ENCODE data around the gene AP5Z1. TPM values are rescaled to one million over a fixed set of nuclear protein-coding genes. Genes with fewer than 3 reads are reported as not detected.

AP5Z1 gene
- total RNA-seq, 2 donors from 2014 or later = 31.0 to 34.7 TPM

DNA sequence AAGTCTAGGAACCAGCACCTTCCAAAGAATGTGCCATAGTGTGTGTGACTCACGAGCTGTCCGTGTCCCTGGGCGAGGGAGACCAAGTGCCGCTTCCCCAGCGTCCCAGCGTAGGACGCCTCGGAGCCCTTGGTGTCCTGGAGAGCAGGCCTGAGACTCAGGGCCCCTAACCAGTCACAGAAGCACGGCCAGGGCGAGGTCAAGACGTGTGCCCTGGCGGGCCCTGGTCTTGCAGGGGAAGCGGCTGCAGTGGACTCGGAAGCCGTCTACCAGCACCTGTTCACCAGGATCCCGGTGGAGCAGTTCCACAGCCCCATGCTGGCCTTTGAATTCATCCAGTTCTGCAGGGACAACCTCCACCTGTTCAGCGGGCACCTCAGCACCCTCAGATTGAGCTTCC is 10.6 kb downstream of the AP5Z1 start:
- H3K9ac ChIP-seq (ENCODE audit: extremely low read depth, low read length, poor library complexity, severe bottlenecking) = no peak overlapping the region
- H3K4me3 ChIP-seq (ENCODE audit: low read length) = no peak overlapping the region
- Mint-ChIP-seq H3K4me1 (no peaks in the 10 kb centered on the region), H3K27ac (no peak overlapping the region), H3K9me3 (no peaks in the 10 kb centered on the region), H3K36me3 (ENCODE audit: low read depth) (peaks cover 35% of the 10 kb centered on the region), H3K4me3 (no peak overlapping the region), H3K27me3 (ENCODE audit: insufficient read depth) (no peaks in the 10 kb centered on the region)
- H3K27ac ChIP-seq (ENCODE audit: low read depth, low read length) = no peak overlapping the region
- no peaks in the 10 kb centered on the region for H3K27me3 ChIP-seq (ENCODE audit: control insufficient read depth, insufficient read depth, low read length, poor library complexity, severe bottlenecking)
- 93 to 95% methylated on average over 17 of the region's 17 CpGs for WGBS, 2 experiments (ENCODE audit: insufficient coverage in 1 of 2, insufficient read length in 1 of 2)
- no peak for DNase-seq
- H3K9me3 ChIP-seq (ENCODE audit: control insufficient read depth, low read length) = no peaks in the 10 kb centered on the region
- no peaks in the 10 kb centered on the region for H3K4me1 ChIP-seq (ENCODE audit: control insufficient read depth, insufficient read depth, low read length)
- peaks cover 37% of the 10 kb centered on the region for H3K36me3 ChIP-seq (ENCODE audit: control insufficient read depth, insufficient read depth, low read length)
- TF ChIP-seq, protein P1, sequence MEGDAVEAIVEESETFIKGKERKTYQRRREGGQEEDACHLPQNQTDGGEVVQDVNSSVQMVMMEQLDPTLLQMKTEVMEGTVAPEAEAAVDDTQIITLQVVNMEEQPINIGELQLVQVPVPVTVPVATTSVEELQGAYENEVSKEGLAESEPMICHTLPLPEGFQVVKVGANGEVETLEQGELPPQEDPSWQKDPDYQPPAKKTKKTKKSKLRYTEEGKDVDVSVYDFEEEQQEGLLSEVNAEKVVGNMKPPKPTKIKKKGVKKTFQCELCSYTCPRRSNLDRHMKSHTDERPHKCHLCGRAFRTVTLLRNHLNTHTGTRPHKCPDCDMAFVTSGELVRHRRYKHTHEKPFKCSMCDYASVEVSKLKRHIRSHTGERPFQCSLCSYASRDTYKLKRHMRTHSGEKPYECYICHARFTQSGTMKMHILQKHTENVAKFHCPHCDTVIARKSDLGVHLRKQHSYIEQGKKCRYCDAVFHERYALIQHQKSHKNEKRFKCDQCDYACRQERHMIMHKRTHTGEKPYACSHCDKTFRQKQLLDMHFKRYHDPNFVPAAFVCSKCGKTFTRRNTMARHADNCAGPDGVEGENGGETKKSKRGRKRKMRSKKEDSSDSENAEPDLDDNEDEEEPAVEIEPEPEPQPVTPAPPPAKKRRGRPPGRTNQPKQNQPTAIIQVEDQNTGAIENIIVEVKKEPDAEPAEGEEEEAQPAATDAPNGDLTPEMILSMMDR (conservative IDR thresholded peaks at IDR 0.05) = no peak

DNA sequence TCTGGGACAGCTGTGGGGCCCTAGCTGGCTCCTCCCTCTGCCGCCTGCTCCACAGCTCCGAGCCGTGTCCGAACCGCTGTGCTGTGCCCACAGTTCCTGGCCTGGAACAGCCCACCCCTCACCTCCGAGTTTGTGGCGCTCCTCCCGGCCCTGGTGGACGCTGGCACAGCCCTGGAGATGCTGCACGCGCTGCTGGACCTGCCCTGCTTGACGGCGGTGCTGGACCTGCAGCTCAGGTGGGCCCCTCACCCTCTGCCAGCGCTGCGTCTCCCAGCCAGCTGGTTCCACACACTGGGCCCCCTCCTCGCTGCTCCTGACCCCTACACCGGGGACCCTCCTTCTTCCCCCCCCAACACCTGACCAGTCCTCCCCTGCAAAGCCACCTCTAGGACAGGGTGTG is 12.1 kb downstream of the AP5Z1 start:
- Histone ChIP-seq H3K9ac (ENCODE audit: extremely low read depth, low read length, poor library complexity, severe bottlenecking) (no peak overlapping the region), H3K27me3 (ENCODE audit: control insufficient read depth, insufficient read depth, low read length, poor library complexity, severe bottlenecking) (no peaks in the 10 kb centered on the region), H3K4me1 (ENCODE audit: control insufficient read depth, insufficient read depth, low read length) (no peaks in the 10 kb centered on the region), H3K36me3 (ENCODE audit: control insufficient read depth, insufficient read depth, low read length) (peaks cover 38% of the 10 kb centered on the region), H3K4me3 (ENCODE audit: low read length) (no peak overlapping the region), H3K27ac (ENCODE audit: low read depth, low read length) (no peak overlapping the region), H3K9me3 (ENCODE audit: control insufficient read depth, low read length) (no peaks in the 10 kb centered on the region)
- Mint-ChIP-seq H3K36me3 (ENCODE audit: low read depth) (peaks cover 27% of the 10 kb centered on the region), H3K9me3 (no peaks in the 10 kb centered on the region), H3K27ac (no peak overlapping the region), H3K27me3 (ENCODE audit: insufficient read depth) (no peaks in the 10 kb centered on the region), H3K4me1 (no peaks in the 10 kb centered on the region), H3K4me3 (no peak overlapping the region)
- TF ChIP-seq, protein P1 (conservative IDR thresholded peaks at IDR 0.05) = no peak
- WGBS, 2 experiments (ENCODE audit: insufficient coverage in 1 of 2, insufficient read length in 1 of 2) = 95 to 96% methylated on average over 17 of the region's 17 CpGs
- no peak for DNase-seq

DNA sequence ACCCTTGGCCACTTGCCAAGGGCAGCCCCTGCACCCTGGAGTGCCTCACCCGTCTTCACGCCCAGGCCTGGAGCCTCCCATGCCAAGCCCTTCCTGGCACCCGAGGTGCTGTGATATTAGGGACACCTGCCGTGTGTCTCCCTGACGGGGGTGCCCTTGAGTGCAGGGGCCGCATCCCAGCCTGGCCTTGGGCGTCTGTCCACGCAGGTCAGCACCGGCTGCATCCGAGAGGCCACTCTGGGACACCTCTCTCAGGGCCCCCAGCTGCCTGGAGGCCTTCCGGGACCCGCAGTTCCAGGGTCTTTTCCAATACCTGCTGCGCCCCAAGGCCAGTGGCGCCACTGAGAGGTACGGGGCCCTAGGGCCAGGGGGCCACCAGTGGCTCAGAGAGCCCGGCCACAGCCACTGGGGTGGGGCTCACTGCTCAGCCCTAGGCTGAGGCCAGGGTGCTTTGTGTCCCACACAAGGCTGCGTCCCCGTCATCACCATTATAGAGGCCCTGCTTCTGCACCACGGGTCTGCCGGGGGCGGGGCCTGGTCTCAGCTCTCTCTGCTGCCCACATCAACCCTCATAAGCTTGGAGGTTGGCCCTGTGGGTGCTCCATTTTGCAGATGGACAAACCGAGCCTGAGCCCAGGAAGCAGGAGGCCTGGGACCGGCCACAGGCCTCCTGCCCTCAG is 12.7 kb downstream of the AP5Z1 start:
- Mint-ChIP-seq H3K27ac (no peak overlapping the region), H3K9me3 (no peaks in the 10 kb centered on the region), H3K27me3 (ENCODE audit: insufficient read depth) (no peaks in the 10 kb centered on the region), H3K36me3 (ENCODE audit: low read depth) (peaks cover 27% of the 10 kb centered on the region), H3K4me3 (no peak overlapping the region), H3K4me1 (no peaks in the 10 kb centered on the region)
- no peak overlapping the region for H3K27ac ChIP-seq (ENCODE audit: low read depth, low read length)
- no peak overlapping the region for H3K4me3 ChIP-seq (ENCODE audit: low read length)
- no peak for DNase-seq
- H3K9me3 ChIP-seq (ENCODE audit: control insufficient read depth, low read length) = no peaks in the 10 kb centered on the region
- no peaks in the 10 kb centered on the region for H3K4me1 ChIP-seq (ENCODE audit: control insufficient read depth, insufficient read depth, low read length)
- 93 to 96% methylated on average over 14 to 23 of the region's 23 CpGs for WGBS, 2 experiments (ENCODE audit: insufficient coverage in 1 of 2, insufficient read length in 1 of 2)
- TF ChIP-seq, protein P1 (conservative IDR thresholded peaks at IDR 0.05) = no peak
- no peak overlapping the region for H3K9ac ChIP-seq (ENCODE audit: extremely low read depth, low read length, poor library complexity, severe bottlenecking)
- peaks cover 42% of the 10 kb centered on the region for H3K36me3 ChIP-seq (ENCODE audit: control insufficient read depth, insufficient read depth, low read length)
- no peaks in the 10 kb centered on the region for H3K27me3 ChIP-seq (ENCODE audit: control insufficient read depth, insufficient read depth, low read length, poor library complexity, severe bottlenecking)
